Hepatocyte (in vitro differentiated cells): ENCODE results near the gene AUTS2.

Experiments
- EZH2 ChIP-seq: fragments of 200-600 bp; sonication (generic); IDR thresholded peaks from 2 replicates; pipeline ENCODE4 v1.6.1; 2016; ENCODE audit warnings: antibody characterized with exemption, mild to moderate bottlenecking, borderline replicate concordance
- EZH2phosphoT487 ChIP-seq: fragments of 200-600 bp; sonication (generic); IDR thresholded peaks from one replicate; pipeline ENCODE4 v1.6.1; 2018; ENCODE audit warnings: antibody characterized with exemption, mild to moderate bottlenecking, low read depth, moderate library complexity; ENCODE audit not compliant: unreplicated experiment, severe bottlenecking
- TF ChIP-seq, protein P1 (sequence below): fragments of 200-600 bp; sonication (generic); IDR thresholded peaks from 2 replicates; pipeline ENCODE4 v1.5.1; 2016; ENCODE audit warnings: antibody characterized with exemption, mild to moderate bottlenecking; ENCODE audit not compliant: poor library complexity

DNA sequence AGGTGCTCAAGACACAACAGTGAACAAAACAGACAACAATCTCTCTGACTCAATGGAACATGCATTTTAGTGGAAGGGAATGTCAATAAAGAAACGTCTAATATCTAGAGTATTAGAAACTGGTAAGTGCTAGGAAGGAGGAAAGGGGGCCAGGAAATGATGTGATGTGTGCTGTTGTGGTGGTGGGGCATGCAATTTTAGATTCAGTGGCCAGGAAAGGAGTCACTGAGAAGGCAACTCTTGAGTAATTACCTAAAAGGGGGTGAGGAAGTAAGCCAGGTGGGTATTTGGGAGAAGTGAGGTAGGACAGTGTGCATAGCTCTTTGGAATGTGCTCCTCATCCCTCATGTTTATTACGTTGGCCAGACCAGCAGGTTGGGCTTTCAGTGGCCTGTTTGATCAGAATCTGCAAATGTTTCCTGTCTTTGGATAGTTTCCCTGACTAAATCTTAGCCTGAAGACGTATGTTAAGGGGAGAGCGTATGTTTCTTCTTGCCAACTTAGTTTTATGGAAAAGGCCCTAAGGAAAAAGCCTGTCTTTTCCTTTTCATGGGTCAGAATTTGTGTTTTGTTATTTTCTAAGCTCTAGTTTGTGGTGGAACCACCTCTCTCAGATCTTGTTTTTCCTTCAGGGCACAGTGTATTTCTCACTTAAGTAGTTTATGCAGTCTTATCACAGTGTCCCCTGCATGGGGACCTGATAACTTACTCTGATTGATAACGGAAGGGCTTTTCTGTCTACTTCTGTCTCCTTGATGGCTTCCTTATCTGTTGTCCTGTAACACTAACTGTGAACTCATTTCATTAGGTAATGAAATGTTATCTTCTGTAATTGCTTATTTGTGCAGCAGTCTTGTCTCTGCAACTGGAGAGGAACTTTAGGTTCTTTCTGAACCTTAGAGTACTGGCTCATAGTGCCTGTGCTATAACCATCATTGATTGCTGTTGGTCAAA, 203.7 kb downstream of the AUTS2 start:
- TF ChIP-seq, protein P1, sequence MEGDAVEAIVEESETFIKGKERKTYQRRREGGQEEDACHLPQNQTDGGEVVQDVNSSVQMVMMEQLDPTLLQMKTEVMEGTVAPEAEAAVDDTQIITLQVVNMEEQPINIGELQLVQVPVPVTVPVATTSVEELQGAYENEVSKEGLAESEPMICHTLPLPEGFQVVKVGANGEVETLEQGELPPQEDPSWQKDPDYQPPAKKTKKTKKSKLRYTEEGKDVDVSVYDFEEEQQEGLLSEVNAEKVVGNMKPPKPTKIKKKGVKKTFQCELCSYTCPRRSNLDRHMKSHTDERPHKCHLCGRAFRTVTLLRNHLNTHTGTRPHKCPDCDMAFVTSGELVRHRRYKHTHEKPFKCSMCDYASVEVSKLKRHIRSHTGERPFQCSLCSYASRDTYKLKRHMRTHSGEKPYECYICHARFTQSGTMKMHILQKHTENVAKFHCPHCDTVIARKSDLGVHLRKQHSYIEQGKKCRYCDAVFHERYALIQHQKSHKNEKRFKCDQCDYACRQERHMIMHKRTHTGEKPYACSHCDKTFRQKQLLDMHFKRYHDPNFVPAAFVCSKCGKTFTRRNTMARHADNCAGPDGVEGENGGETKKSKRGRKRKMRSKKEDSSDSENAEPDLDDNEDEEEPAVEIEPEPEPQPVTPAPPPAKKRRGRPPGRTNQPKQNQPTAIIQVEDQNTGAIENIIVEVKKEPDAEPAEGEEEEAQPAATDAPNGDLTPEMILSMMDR: no peak
- TF ChIP-seq EZH2phosphoT487: no peak
- TF ChIP-seq EZH2: no peak
